Neural cell (in vitro differentiated cells): ENCODE results near the gene KLHL2.

ENCODE experiments used
- EP300 ChIP-seq: fragments of 450-650 bp; conservative IDR thresholded peaks from 2 replicates; pipeline ENCODE4 v1.6.1; 2014; ENCODE audit warnings: antibody characterized with exemption, mild to moderate bottlenecking, moderate library complexity; ENCODE audit not compliant: poor library complexity, severe bottlenecking
- EZH2 ChIP-seq: fragments of 200-600, 300-800 bp; shearing (Covaris generic), sonication (generic); IDR thresholded peaks from 2 replicates; pipeline ENCODE4 v1.6.1; 2014; ENCODE audit warnings: antibody characterized with exemption, low read length, borderline replicate concordance, mild to moderate bottlenecking; ENCODE audit not compliant: insufficient read depth, poor library complexity, severe bottlenecking
- MXI1 ChIP-seq: fragments of 450-650 bp; conservative IDR thresholded peaks from 2 replicates; pipeline ENCODE4 v1.6.1; 2014; ENCODE audit warnings: antibody characterized with exemption, mild to moderate bottlenecking; ENCODE audit not compliant: poor library complexity, severe bottlenecking
- POLR2AphosphoS5 ChIP-seq: IDR thresholded peaks from 2 replicates; pipeline ENCODE4 v1.6.1; 2012
- RAD21 ChIP-seq: fragments of 450-650 bp; conservative IDR thresholded peaks from 2 replicates; pipeline ENCODE4 v1.6.1; 2014; ENCODE audit warnings: antibody characterized with exemption, mild to moderate bottlenecking, moderate library complexity
- SMC3 ChIP-seq: fragments of 450-650 bp; conservative IDR thresholded peaks from 2 replicates; pipeline ENCODE4 v1.6.1; 2014; ENCODE audit warnings: antibody characterized with exemption, mild to moderate bottlenecking, moderate library complexity; ENCODE audit not compliant: poor library complexity
- TAF1 ChIP-seq: IDR thresholded peaks from 2 replicates; pipeline ENCODE4 v1.6.1; 2012; ENCODE audit warnings: low read depth
- TF ChIP-seq, protein P1 (sequence below): fragments of 450-650 bp; IDR thresholded peaks from 2 replicates; pipeline ENCODE4 v1.5.1; 2014; ENCODE audit warnings: antibody characterized with exemption, mild to moderate bottlenecking, moderate library complexity; ENCODE audit not compliant: poor library complexity, severe bottlenecking
- TF ChIP-seq, protein P2 (sequence below): IDR thresholded peaks from 2 replicates; pipeline ENCODE4 v1.6.1; 2012; ENCODE audit warnings: borderline replicate concordance

DNA sequence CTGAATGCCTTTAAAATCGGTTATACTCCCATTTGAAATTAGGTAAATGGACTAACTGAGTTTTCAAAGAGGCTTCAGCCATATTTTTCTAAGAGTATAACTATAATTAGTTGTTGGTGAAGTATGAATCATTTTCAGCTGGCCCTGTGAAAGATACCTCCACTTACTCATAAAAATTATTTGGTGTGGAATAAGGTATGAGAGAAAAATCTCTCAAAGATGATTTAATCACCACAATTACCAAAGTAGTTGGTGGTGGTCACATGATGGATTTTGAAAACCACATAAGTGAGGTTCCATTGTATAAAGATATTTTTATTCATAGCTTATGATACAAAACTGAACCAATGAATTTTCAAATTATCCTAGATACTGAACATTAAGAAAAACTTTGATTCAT, 9.0 kb upstream of the KLHL2 start:
- TF ChIP-seq EZH2 (no peak), TAF1 (no peak), POLR2AphosphoS5 (no peak), SMC3 (no peak), RAD21 (no peak), EP300 (no peak), MXI1 (no peak)
- TF ChIP-seq, protein P1, sequence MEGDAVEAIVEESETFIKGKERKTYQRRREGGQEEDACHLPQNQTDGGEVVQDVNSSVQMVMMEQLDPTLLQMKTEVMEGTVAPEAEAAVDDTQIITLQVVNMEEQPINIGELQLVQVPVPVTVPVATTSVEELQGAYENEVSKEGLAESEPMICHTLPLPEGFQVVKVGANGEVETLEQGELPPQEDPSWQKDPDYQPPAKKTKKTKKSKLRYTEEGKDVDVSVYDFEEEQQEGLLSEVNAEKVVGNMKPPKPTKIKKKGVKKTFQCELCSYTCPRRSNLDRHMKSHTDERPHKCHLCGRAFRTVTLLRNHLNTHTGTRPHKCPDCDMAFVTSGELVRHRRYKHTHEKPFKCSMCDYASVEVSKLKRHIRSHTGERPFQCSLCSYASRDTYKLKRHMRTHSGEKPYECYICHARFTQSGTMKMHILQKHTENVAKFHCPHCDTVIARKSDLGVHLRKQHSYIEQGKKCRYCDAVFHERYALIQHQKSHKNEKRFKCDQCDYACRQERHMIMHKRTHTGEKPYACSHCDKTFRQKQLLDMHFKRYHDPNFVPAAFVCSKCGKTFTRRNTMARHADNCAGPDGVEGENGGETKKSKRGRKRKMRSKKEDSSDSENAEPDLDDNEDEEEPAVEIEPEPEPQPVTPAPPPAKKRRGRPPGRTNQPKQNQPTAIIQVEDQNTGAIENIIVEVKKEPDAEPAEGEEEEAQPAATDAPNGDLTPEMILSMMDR = no peak
- TF ChIP-seq, protein P2, sequence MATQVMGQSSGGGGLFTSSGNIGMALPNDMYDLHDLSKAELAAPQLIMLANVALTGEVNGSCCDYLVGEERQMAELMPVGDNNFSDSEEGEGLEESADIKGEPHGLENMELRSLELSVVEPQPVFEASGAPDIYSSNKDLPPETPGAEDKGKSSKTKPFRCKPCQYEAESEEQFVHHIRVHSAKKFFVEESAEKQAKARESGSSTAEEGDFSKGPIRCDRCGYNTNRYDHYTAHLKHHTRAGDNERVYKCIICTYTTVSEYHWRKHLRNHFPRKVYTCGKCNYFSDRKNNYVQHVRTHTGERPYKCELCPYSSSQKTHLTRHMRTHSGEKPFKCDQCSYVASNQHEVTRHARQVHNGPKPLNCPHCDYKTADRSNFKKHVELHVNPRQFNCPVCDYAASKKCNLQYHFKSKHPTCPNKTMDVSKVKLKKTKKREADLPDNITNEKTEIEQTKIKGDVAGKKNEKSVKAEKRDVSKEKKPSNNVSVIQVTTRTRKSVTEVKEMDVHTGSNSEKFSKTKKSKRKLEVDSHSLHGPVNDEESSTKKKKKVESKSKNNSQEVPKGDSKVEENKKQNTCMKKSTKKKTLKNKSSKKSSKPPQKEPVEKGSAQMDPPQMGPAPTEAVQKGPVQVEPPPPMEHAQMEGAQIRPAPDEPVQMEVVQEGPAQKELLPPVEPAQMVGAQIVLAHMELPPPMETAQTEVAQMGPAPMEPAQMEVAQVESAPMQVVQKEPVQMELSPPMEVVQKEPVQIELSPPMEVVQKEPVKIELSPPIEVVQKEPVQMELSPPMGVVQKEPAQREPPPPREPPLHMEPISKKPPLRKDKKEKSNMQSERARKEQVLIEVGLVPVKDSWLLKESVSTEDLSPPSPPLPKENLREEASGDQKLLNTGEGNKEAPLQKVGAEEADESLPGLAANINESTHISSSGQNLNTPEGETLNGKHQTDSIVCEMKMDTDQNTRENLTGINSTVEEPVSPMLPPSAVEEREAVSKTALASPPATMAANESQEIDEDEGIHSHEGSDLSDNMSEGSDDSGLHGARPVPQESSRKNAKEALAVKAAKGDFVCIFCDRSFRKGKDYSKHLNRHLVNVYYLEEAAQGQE = no peak
